H9 (cell line): Measurements from ENCODE around the gene ROM1. TPM values are rescaled to one million over a fixed set of nuclear protein-coding genes. Genes with fewer than 3 reads are reported as not detected.

Experiments used
- DNase-seq: peaks from one replicate; pipeline ENCODE4 v3.0.0-alpha.2; 2017
- H2AFZ ChIP-seq: one replicate; pipeline ENCODE4 v1.6.1; 2013; ENCODE audit warnings: mild to moderate bottlenecking, low read length, control low read depth, moderate library complexity
- H2AK5ac ChIP-seq: 2 replicates; pipeline ENCODE4 v1.6.1; 2013; ENCODE audit warnings: low read length, control low read depth, mixed read lengths; ENCODE audit not compliant: insufficient read length
- H2BK120ac ChIP-seq: one replicate; pipeline ENCODE4 v1.6.1; 2013; ENCODE audit warnings: low read depth, mild to moderate bottlenecking, low read length, control low read depth, inconsistent platforms; ENCODE audit not compliant: poor library complexity, severe bottlenecking
- H2BK12ac ChIP-seq: 2 replicates; pipeline ENCODE4 v1.6.1; 2013; ENCODE audit warnings: low read length, control low read depth, mixed read lengths, low read depth; ENCODE audit not compliant: insufficient read length
- H2BK15ac ChIP-seq: 2 replicates; pipeline ENCODE4 v1.6.1; 2013; ENCODE audit warnings: low read depth, low read length, control low read depth
- H2BK20ac ChIP-seq: one replicate; pipeline ENCODE4 v1.6.1; 2013; ENCODE audit warnings: low read depth, mild to moderate bottlenecking, low read length, control low read depth, inconsistent platforms; ENCODE audit not compliant: poor library complexity, severe bottlenecking
- H2BK5ac ChIP-seq: 2 replicates; pipeline ENCODE4 v1.6.1; 2013; ENCODE audit warnings: low read length, control low read depth, mixed read lengths; ENCODE audit not compliant: insufficient read length
- H3K14ac ChIP-seq: 2 replicates; pipeline ENCODE4 v1.6.1; 2013; ENCODE audit warnings: low read length, control low read depth; ENCODE audit not compliant: insufficient read depth
- H3K18ac ChIP-seq: 2 replicates; pipeline ENCODE4 v1.6.1; 2013; ENCODE audit warnings: low read depth, mild to moderate bottlenecking, mixed read lengths, low read length, control low read depth; ENCODE audit not compliant: insufficient read length
- H3K23ac ChIP-seq: 2 replicates; pipeline ENCODE4 v1.6.1; 2013; ENCODE audit warnings: low read length, control low read depth, mixed read lengths, low read depth; ENCODE audit not compliant: insufficient read length
- H3K23me2 ChIP-seq: 2 replicates; pipeline ENCODE4 v1.6.1; 2013; ENCODE audit warnings: low read depth, mild to moderate bottlenecking, mixed read lengths, low read length, control low read depth; ENCODE audit not compliant: insufficient read length, poor library complexity, severe bottlenecking
- H3K27ac ChIP-seq: 2 replicates; pipeline ENCODE4 v1.5.1; 2013; ENCODE audit warnings: low read length, control low read depth, mixed read lengths, low read depth; ENCODE audit not compliant: insufficient read length
- H3K27me3 ChIP-seq: 2 replicates; pipeline ENCODE4 v1.6.1; 2013; ENCODE audit warnings: low read length, control low read depth, inconsistent platforms; ENCODE audit not compliant: insufficient read depth
- H3K4ac ChIP-seq: 2 replicates; pipeline ENCODE4 v1.6.1; 2013; ENCODE audit warnings: low read depth, mild to moderate bottlenecking, control low read depth, inconsistent platforms, low read length, moderate library complexity
- H3K4me1 ChIP-seq: 2 replicates; pipeline ENCODE4 v1.6.1; 2013; ENCODE audit warnings: low read length, control low read depth, inconsistent platforms; ENCODE audit not compliant: insufficient read depth
- H3K4me2 ChIP-seq: 2 replicates; pipeline ENCODE4 v1.6.1; 2013; ENCODE audit warnings: low read length, control low read depth, mixed read lengths; ENCODE audit not compliant: insufficient read length, insufficient read depth
- H3K56ac ChIP-seq: 2 replicates; pipeline ENCODE4 v1.6.1; 2013; ENCODE audit warnings: low read depth, mild to moderate bottlenecking, mixed read lengths, low read length, control low read depth; ENCODE audit not compliant: insufficient read length
- H3K79me1 ChIP-seq: 2 replicates; pipeline ENCODE4 v1.6.1; 2013; ENCODE audit warnings: low read depth, mild to moderate bottlenecking, moderate library complexity, low read length, control low read depth, inconsistent platforms; ENCODE audit not compliant: insufficient read depth, poor library complexity, severe bottlenecking
- H3K79me2 ChIP-seq: 2 replicates; pipeline ENCODE4 v1.6.1; 2013; ENCODE audit warnings: low read length, control low read depth, inconsistent platforms; ENCODE audit not compliant: insufficient read depth
- H3K9ac ChIP-seq: 2 replicates; pipeline ENCODE4 v1.6.1; 2013; ENCODE audit warnings: low read length, control low read depth, mixed read lengths; ENCODE audit not compliant: insufficient read length; ENCODE audit errors: extremely low read depth
- H3K9me3 ChIP-seq: one replicate; pipeline ENCODE4 v1.6.1; 2013; ENCODE audit warnings: low read depth, low read length, inconsistent platforms; ENCODE audit not compliant: control insufficient read depth
- H3T11ph ChIP-seq: one replicate; pipeline ENCODE4 v1.6.1; 2013; ENCODE audit warnings: mild to moderate bottlenecking, low read length, control low read depth, inconsistent platforms
- H4K20me1 ChIP-seq: one replicate; pipeline ENCODE4 v1.6.1; 2013; ENCODE audit not compliant: control insufficient read depth, insufficient read length, insufficient read depth
- H4K5ac ChIP-seq: 2 replicates; pipeline ENCODE4 v1.6.1; 2013; ENCODE audit warnings: low read depth, mild to moderate bottlenecking, mixed read lengths, low read length, control low read depth; ENCODE audit not compliant: insufficient read length
- H4K8ac ChIP-seq: replicated peaks from 2 replicates; pipeline ENCODE4 v1.6.1; 2013; ENCODE audit warnings: low read length, control low read depth, mixed read lengths, low read depth; ENCODE audit not compliant: insufficient read length
- H4K91ac ChIP-seq: 2 replicates; pipeline ENCODE4 v1.6.1; 2013; ENCODE audit warnings: low read depth, mild to moderate bottlenecking, moderate library complexity, mixed read lengths, low read length, control low read depth; ENCODE audit not compliant: insufficient read length
- H3K27ac Mint-ChIP-seq, 3 experiments: 2 replicates in 2 of 3; 3 replicates in 1 of 3; pipeline ENCODE4 v1.8.0; 2020 to 2021; ENCODE audit warnings: mixed read lengths in 3 of 3, mild to moderate bottlenecking in 1 of 3, moderate library complexity in 1 of 3
- H3K27me3 Mint-ChIP-seq: 2 replicates; pipeline ENCODE4 v1.8.0; 2021; ENCODE audit warnings: low read depth, mild to moderate bottlenecking, moderate library complexity, mixed read lengths
- H3K36me3 Mint-ChIP-seq, 3 experiments: 2 replicates in 2 of 3; 3 replicates in 1 of 3; pipeline ENCODE4 v1.8.0; 2020 to 2021; ENCODE audit warnings: low read depth in 3 of 3, mixed read lengths in 3 of 3; ENCODE audit not compliant: insufficient read depth in 1 of 3
- H3K4me1 Mint-ChIP-seq, 2 experiments: 2 replicates each; pipeline ENCODE4 v1.8.0; 2020; ENCODE audit warnings: mixed read lengths in 2 of 2
- H3K4me3 Mint-ChIP-seq, 2 experiments: 2 replicates in 1 of 2; 3 replicates in 1 of 2; pipeline ENCODE4 v1.8.0; 2020 to 2021; ENCODE audit warnings: mild to moderate bottlenecking in 2 of 2, mixed read lengths in 2 of 2, moderate library complexity in 1 of 2
- H3K9me3 Mint-ChIP-seq, 2 experiments: 2 replicates in 1 of 2; 3 replicates in 1 of 2; pipeline ENCODE4 v1.8.0; 2020; ENCODE audit warnings: mild to moderate bottlenecking in 2 of 2, mixed read lengths in 2 of 2, moderate library complexity in 1 of 2
- WGBS: extraction: QIAGEN DNeasy Blood & Tissue Kit; methylation state at CpG from one replicate; pipeline ENCODE4 v1.1.7; 2013; ENCODE audit warnings: missing lambda C conversion rate, low lambda C conversion rate, mixed read lengths; ENCODE audit not compliant: insufficient read length; ENCODE audit errors: extremely low coverage; 5-methylcytosine and 5-hydroxymethylcytosine counted together
- total RNA-seq: library from RNA; stranded (reverse); gene quantifications from 2 replicates; pipeline ENCODE4 v1.2.1, GENCODE V29; 2021
- TF ChIP-seq, protein P1 (sequence below): fragments of 200-600 bp; sonication (generic); conservative IDR thresholded peaks from 3 replicates; pipeline ENCODE4 v1.8.0; 2021; ENCODE audit warnings: antibody characterized with exemption, mild to moderate bottlenecking

Gene ROM1
- total RNA-seq, 1 experiment from 2014 or later = 0.79 TPM

DNA sequence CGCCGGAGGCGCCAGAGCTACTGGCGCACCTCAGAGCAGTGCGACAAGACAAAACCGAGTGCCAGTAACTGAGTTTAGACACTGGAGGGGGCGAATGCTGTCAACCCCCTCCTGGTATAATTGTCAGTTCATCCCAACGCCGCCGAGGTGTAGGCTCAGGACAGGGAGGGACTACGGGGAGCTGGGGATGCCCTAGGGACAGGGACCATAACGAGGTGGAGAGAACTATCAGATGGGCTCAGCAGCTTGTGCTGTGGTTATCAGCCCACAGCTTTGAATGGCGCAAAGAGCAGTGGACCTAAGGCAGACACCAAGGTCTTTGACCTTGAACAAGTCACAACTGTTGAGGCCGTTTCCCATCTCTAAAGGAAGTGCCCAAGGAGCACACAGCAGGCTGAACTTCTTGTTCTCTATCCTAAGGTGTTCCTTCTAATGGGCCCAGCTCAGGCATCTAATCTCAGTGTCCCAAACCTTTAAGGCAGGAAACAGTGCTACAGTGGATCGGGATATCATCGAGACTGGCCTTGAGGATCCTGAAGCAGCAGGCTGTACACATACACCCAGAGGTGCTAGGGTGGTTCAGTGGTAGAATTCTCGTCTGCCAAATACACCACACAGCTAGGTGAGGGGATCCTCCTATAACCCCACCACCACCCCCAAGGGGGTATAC, 20.8 kb upstream of the ROM1 start:
- TF ChIP-seq, protein P1, sequence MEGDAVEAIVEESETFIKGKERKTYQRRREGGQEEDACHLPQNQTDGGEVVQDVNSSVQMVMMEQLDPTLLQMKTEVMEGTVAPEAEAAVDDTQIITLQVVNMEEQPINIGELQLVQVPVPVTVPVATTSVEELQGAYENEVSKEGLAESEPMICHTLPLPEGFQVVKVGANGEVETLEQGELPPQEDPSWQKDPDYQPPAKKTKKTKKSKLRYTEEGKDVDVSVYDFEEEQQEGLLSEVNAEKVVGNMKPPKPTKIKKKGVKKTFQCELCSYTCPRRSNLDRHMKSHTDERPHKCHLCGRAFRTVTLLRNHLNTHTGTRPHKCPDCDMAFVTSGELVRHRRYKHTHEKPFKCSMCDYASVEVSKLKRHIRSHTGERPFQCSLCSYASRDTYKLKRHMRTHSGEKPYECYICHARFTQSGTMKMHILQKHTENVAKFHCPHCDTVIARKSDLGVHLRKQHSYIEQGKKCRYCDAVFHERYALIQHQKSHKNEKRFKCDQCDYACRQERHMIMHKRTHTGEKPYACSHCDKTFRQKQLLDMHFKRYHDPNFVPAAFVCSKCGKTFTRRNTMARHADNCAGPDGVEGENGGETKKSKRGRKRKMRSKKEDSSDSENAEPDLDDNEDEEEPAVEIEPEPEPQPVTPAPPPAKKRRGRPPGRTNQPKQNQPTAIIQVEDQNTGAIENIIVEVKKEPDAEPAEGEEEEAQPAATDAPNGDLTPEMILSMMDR = no peak
- DNase-seq = no peak
- Histone ChIP-seq H2BK12ac (no peak overlapping the region), H4K5ac (no peak overlapping the region), H2BK20ac (no peak overlapping the region), H3K79me2 (no peaks in the 10 kb centered on the region), H3K14ac (peak overlapping the region; percentile 41), H4K91ac (no peak overlapping the region), H3K4me1 (no peaks in the 10 kb centered on the region; the same call in 1 of the 2 replicates), H3T11ph (no peak overlapping the region), H3K27me3 (no peaks in the 10 kb centered on the region), H2BK5ac (no peak overlapping the region), H3K9me3 (no peaks in the 10 kb centered on the region), H2BK120ac (no peak overlapping the region), H3K4ac (no peak overlapping the region), H4K8ac (no peak overlapping the region), H3K23me2 (peaks cover 5% of the 10 kb centered on the region), H2BK15ac (no peak overlapping the region), H4K20me1 (no peaks in the 10 kb centered on the region), H3K27ac (no peak overlapping the region), H3K23ac (no peak overlapping the region), H3K18ac (no peak overlapping the region), H2AK5ac (no peak overlapping the region), H3K56ac (no peak overlapping the region), H3K4me2 (peak overlapping the region; percentile 70), H2AFZ (no peak overlapping the region), H3K79me1 (no peaks in the 10 kb centered on the region), H3K9ac (peak overlapping the region; percentile 27)
- peak overlapping the region; percentile 94 to 96 for H3K4me3 Mint-ChIP-seq
- peak overlapping the region; percentile 93 to 96 (median 96); a peak in 5 of 7 replicates for H3K27ac Mint-ChIP-seq
- H3K27me3 Mint-ChIP-seq = no peaks in the 10 kb centered on the region
- peaks cover 29 to 66% (median 56%) of the 10 kb centered on the region in 3 experiments for H3K36me3 Mint-ChIP-seq
- WGBS = no CpG with 5 or more reads among the region's 17 CpGs
- H3K4me1 Mint-ChIP-seq = peaks cover 21 to 25% of the 10 kb centered on the region in 2 experiments
- no peaks in the 10 kb centered on the region for H3K9me3 Mint-ChIP-seq
